HG03108 (cell line): Measurements from ENCODE around the gene ARFGAP2.
"Not testable (repeated sequence)": the region's sequence is repeated elsewhere in the genome, so short reads cannot be mapped to it uniquely, and the experiment has no call there.

Source experiments
- ATAC-seq: cut with Tn5 transposase; IDR thresholded peaks from one replicate; pipeline ENCODE4 v1.9.1; 2021; ENCODE audit warnings: moderate library complexity; ENCODE audit not compliant: unreplicated experiment

The ARFGAP2 gene

DNA sequence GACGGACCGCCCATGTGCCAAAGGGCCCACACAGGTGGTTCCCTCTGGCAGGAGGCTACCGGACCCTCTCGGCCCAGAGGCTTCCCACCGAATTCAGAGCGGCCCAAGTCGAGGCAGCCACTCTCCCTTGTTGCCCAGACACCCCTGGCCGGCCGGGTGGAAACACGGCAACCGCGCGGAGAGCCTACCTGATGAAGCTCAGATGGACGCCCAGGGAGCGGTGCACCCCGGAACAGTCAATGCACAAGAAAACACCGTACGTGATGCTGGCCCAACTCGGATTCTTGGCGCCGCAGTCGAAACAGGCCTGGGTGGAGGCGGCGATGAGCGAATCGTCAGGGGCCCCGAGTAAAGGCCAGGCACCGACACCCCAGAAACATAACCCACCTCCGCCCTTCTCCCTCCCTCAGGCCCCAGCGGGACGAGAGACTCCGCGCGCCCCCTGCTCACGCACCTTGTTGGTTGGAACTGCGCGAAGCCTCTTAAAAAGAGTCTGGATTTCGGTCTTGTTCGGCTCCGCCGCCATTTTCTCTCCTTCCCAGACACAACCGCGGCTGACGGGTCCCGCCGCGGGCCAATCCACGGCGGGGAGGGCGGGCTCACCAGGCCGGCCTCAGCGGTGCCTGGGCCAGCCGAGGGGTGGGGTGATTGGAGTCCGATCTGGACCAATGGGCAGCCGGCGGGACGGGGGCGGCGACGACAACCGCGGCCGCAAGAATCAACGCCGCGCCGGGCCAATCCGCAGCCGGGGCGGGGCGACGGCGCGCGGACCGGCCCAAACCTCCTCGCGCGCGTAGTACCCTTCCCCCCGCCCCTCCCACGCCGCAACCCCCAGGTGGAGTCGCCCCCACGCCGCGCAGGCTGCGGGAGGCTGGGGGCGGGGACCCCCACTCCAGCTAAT lies at the start of gene ARFGAP2:
Gene ARFGAP2, minus strand, starts transcription at position 552 of the 901 bp plus-strand sequence. Its CDS starts 26 bp downstream, at position 526.
- peak; percentile 92 for ATAC-seq

GRCh38 chr11:47225552-47226400 lies 49.1 kb upstream of the ARFGAP2 start:
- ATAC-seq = peak; percentile 90

DNA sequence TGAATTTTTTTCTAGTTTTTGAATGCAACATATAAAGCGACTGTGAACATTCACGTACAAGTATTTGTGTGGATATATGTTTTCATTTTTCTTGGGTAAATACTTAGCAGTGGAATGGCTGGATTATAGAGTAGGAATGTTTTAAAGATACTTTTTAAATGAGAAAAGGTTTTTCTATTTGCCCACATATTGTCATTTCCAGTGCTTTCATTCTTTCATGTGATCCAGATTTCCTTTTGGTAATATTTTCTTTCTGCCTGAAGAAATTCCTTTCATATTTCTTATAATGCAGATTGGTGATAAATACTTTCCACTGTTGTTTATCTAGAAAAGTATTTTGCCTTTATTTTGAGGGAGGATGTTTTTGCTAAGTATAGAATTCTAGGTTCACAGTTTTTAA lies 46.0 kb upstream of the ARFGAP2 start:
- no peak for ATAC-seq

DNA sequence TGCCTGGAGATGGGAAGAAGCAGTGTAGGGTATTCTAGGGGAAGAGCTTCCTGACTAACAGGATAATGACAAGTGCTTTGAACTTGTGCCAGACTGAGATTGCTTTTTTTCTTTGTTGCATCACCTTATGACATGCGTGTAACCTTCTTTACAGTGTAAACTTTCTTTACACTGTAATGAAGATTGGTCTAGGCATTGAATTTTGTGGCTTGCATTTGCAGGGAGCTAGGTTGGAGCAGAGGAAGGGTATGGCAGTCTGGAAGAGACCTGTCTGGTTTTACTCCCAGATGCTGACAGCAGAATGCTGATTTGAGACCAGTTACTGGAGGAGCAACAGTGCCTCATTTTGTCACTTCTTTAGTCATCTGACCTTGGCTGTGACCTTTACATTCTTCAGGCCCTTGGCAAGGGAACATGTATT lies 43.7 kb upstream of the ARFGAP2 start:
- no peak for ATAC-seq

GRCh38 chr11:47216121-47216798 lies 39.6 kb upstream of the ARFGAP2 start:
- peak; percentile 33 for ATAC-seq

DNA sequence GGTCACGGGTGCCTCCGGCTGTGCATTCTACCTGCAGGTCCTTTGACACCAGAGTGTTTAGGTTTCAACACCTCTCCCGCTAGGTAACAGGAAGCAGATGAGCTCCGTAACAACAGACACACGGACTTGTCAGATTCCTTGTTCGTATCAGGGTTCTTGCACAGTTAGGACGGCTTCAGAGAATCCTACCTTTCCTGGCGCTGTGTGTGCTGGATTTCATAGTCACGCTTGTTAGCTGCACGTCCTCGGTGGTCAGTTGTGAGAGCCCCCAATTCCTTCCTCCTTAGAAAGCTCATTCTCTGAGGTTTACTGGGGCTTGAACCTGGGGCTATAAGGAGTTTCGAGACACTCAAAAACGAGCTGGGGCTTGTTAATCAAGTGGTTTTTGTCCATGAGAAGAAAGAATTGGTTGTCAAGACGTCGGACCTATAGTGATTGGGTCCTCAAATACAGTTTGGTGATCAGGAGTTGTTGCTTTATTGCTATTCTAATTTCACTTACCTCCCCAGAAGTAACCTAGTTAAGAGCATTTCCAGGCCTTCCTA lies 38.8 kb upstream of the ARFGAP2 start:
- no peak for ATAC-seq

DNA sequence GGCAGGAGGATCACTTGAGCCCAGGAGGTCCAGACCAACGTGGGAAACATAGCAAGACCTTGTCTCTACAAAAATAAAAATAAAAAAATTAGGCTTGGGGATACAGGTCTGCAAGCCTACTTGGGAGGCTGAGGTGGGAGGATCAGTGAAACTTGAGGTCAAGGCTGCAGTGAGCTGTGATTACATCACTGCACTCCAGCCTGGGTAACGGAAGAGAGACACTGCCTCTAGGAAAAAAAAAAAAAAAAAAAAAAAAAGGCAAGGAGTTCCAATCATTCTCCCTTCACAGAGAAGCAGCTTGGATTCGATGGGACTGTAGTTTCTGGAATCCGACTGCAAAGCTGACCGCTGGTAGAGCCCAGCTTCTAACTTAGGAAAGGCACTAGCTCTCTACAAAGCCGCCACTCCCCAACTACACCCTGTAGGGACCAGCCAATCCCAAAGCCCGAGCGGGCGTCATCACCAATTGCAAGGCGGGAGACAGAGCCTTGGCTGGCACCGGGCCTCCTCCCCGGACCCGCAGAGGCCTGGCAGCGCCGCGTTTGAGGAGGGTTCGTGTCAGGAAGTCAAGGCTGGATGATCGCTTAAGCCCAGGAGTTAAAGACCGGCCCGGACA lies 37.4 kb upstream of the ARFGAP2 start:
- peak; percentile 56 for ATAC-seq

- no peak for ATAC-seq
Observed at GRCh38 chr11:47212938-47213337, 36.3 kb upstream of the ARFGAP2 start.

DNA sequence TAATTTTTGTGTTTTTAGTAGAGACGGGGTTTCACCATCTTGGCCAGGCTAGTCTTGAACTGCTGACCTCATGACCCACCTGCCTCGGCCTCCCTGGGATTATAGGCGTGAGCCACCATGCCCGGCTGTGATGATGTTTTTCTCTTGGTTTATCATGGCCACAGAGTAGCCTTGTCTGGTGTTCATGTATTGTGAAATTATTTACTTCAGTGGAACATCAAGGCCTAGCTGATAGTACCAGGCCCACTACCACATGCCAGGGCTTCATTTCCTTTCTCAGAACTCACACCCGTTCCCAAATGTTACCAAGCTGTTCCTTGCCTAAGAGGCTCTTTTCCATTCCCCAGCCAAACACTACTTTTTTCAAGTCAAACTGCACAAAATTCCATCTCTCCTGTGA lies 31.9 kb upstream of the ARFGAP2 start:
- ATAC-seq = no peak

DNA sequence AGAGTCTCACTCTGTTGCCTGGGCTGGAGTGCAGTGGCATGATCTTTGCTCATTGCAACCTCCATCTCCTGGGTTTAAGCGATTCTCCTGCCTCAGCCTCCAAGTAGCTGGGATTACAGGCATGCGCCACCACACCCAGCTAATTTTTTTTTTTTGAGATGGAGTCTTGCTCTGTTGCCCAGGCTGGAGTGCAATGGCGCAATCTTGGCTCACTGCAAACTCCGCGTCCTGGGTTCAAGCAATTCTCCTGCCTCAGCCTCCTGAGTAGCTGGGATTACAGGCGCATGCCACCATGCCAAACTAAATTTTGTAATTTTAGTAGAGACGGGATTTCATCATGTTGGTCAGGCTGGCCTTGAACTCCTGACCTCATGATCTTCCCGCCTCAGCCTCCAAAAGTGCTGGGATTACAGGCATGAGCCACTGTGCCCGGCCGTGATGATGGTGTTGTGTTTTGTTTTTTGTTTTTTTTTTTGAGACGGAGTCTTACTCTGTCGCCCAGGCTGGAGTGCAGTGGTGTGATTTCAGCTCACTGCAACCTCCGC lies 31.4 kb upstream of the ARFGAP2 start:
- not testable (repeated sequence) for ATAC-seq

DNA sequence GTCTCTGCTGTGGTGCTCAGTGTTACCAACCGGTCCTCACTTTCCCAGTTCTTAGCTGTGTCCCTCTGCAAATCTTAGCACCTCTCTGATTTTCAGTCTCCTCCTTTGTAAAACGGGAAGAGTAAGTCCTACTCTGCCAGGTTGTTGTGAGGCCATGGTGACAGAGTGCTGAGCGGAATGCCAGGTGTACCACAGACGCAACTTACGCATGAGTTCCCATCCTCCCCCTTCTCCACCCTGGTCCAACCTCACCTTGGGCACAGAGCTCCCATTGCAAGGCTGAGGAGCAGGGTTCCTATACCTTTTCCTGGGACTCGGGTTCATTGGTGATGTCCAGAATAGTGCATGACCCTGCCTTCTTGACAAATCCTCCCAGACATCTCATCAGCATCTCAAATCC lies 30.8 kb upstream of the ARFGAP2 start:
- no peak for ATAC-seq

GRCh38 chr11:47206577-47206976 lies 29.9 kb upstream of the ARFGAP2 start:
- ATAC-seq = not testable (repeated sequence)

- ATAC-seq = no peak
Observed at GRCh38 chr11:47204637-47204989, 27.9 kb upstream of the ARFGAP2 start.

- ATAC-seq = no peak
Observed at GRCh38 chr11:47202576-47202975, 25.9 kb upstream of the ARFGAP2 start.

DNA sequence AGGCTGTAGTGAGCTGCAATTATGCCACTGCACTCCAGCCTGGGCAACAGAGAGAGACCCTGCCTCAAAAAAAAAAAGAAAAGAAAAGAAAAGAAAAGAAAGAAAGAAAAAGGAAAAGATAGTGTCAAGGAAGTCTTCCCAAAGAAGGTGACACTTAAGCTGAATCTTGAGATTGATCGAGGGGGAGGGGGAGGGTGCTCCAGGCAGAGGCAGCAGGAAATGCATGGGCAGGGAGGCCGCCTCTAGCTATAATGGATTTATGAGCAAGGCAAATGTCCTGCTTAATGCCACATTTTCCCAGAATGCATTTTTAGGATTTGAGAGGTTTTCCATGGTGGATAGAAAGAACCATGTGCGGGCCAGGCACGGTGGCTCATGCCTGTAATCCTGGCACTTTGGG lies 24.3 kb upstream of the ARFGAP2 start:
- ATAC-seq = no peak

GRCh38 chr11:47198161-47198560 lies 21.5 kb upstream of the ARFGAP2 start:
- ATAC-seq = not testable (repeated sequence)

DNA sequence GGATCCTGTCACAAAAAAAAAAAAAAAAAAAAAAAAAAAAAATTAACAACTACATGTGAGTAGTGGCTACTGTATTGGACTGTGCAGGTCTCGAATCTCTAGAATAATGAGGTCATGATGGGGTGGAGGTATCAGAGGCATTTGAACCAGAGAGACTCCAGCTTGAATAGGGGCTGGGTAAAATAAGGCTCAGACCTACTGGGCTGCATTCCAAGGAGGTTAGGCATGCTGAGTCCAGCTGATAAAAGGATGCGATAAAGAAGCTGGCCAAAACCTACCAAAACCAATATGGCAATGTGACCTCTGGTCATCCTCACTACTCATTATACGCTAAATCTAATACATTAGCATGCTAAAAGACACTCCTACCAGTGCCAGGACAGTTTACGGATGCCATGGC lies 15.4 kb upstream of the ARFGAP2 start:
- no peak for ATAC-seq

DNA sequence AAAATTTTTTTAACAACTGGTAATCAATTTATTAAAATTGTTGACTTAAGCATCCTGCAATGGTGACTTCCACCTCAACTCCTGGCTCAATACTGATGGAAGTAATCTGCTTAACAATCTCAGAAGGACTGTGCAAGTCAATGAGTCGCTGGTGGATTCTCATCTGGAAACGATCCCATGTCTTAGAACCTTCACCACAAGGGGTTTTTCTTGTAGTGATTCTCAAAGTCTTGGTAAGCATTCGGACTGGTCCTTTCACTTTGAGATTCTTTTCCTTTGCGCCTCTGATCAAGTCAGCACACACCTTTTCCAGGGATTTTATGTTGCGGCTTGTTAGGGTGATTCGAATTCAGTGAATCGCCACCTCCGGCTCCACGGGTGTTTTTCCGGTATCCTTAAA lies 14.5 kb upstream of the ARFGAP2 start:
- ATAC-seq = not testable (repeated sequence)

DNA sequence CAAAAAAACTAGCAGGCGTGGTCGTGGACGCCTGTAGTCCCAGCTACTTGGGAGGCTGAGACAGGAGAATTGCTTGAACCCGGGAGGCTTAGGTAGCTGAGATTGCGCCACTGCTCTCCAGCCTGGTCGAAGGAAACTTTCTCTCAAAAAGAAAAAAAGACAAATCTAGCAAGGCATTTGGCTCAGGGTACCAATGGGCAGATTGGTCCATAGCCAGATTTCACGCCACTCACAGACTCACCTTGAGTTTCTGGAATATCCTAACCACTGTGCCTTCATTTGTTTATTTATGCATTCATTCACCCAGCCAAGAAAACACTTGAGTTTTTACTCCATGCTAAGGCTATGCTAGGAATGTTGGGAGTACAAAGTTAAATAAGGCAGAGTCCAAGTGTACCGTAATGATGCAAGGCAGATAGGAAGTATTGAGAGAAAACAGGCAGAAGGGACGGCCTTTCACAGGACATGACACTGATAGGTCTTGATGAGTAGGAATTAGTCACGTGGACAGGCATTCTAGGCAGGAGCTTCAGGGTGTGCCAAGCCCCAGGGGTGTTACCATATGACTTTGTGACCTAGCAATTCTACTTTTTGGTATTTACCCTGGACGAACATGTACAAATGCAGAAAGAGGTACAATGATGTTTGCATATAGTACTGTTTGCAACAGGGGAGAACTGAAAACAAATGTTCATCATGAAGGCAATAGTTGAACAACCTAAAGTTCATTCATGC lies 12.6 kb upstream of the ARFGAP2 start:
- ATAC-seq = no peak

DNA sequence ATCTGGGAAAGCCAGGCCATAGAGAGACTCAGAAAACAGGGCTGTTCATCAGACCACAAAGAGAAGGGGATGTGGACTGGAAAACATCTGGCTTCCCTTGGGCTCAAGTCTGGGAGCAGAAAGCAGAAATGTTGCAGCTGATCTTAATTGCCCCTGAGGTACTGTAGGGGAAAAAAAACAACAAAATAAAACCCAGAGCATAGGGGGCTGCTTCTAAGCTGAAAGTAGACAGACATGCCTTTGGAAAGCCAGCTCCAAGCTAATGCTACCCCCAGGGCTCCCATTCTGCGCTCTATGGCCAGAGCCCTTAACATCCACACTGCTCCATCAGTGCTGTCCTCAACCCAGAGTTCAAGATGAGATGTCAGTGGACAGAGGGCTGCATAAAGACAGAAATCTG lies 11.6 kb upstream of the ARFGAP2 start:
- no peak for ATAC-seq
